ENCODE data around the gene SH2D4B.
A peak's percentile ranks its signal among the peaks of the same experiment; 100 is the strongest.

The SH2D4B gene

DNA sequence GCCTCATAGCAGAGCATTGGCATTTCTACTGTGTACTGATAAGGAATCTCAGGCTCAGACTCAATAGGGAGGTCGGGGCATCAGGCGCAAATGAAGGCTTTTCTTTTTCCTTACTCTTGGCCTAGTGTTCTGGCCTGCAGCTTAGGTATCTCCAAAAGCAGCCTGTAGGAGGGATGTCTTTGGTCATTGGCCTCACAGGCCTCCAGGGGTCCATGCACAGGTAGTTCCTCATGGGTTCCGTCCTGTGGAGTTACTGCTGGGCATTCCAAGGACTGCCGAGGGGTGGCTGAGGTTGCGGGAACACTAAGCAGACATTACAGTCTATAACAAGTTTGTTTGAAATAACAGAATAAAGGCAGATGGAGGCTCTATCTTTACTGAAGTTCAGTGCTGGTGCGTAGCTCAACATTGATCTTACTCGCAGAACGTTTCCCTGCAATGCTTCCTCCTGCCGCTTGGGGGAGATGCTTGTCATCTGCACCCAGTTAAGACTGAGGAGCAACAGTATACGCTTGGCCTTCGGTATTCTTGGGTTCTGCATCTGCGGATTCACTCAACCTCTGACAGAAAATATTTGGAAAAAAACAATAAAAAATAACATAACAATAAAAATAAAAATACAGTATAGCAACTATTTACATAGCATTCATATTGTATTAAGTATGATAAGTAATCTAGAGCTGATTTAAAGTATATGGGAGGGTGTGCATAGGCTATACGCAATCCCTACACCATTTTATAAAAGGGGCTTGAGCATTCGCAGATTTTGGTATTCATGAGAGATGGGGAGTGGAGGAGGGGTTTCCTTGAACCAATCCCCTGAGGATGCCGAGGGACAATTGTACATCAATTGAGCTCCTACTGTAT, 58.9 kb downstream of the SH2D4B start:
- peak; percentile 0 for DNase-seq (ENCODE audit: low read depth)

DNA sequence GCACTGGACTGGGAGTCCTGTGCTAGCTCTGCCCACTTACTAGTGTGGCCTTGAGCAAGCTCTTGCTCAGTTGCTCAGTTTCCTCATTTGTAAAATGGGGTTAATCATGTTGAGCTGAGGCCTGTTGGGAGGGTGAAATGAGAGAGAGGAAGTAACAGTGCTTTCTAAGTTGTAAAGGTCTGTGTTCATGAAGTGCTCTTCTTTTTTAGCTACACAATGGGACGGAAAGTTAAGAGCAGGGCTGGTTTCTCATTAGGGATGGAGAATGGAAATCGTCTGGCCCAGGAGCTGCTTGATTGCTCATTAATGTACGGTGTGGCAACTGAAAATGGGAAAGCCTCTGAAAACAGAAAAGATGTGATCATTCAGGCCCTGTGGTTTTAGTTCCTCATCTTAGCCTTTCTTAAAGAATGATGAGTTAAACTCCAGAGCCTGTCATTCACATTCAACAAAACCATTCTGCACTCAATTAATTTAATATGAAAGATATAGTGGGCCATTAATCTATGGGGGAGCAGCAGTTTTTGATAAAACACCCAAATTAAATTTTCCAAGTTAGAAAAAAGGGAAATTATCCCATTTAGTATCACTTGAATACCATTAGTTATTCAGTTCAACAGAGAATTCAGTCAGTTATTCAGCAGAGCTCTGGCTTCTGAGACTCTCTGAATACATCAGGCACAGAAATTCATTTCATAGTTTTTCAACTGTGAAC, 60.5 kb downstream of the SH2D4B start:
- DNase-seq (ENCODE audit: low read depth) = no peak

DNA sequence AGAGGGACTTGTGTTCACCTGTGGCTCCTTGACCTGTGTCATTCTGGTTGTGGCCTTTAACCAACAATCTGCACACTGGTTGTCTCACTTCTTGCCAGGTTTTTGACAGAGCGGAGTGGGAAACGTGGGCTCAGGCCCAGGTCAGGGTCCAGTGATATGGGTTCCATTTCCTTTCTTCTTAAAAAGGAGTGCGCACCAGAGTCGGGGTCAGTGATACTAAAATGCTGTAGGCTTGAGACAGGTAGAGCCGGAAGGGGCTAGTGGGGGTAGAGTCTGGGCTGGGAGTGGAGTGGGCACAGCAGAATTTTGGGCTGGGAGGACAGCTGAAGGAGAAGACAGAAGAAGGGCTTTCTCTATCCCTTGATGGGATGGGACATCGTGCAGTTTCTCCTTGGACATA, 61.2 kb downstream of the SH2D4B start:
- DNase-seq (ENCODE audit: low read depth) = no peak

DNA sequence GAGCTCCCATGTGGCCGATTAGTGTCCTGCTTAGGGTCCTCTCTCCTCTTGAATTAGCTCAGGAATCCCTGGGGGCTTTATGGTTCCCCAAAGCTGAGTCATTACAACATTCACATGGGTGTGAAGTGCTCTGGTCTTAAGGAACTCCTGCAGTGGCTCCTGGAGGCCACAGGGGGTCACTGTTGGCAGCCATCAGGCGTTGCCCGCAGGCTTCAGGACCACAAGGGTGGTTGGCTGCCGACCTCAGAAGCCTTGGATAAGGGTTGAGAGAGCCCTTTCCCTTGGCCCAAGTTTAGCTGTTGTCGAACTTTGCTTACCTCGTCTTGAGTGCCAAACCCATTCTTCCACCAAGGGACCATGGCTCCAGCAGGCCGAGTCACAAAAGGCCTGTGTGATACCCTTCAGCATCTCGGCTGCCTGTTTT, 61.7 kb downstream of the SH2D4B start:
- no peak for DNase-seq (ENCODE audit: low read depth)

DNA sequence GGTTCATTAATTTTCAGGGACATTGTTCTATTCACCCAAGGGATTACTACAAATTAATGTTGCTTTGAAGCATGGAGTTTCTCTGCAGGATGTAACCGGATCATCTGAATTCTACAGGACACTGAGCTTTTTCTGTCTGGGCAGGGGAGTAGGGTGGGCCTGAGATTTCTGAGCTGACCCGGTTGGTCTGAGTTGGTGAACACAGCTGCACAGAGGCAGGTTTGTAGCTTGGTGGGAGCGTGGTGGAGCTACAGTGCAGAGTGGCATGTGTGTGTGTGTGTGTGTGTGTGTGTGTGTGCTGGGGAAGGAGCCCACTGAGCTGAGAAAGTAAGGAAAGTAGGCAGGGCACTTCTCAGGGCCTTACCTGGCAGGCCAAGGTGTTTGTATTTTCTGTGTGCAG, 62.6 kb downstream of the SH2D4B start:
- DNase-seq (ENCODE audit: low read depth) = no peak

DNA sequence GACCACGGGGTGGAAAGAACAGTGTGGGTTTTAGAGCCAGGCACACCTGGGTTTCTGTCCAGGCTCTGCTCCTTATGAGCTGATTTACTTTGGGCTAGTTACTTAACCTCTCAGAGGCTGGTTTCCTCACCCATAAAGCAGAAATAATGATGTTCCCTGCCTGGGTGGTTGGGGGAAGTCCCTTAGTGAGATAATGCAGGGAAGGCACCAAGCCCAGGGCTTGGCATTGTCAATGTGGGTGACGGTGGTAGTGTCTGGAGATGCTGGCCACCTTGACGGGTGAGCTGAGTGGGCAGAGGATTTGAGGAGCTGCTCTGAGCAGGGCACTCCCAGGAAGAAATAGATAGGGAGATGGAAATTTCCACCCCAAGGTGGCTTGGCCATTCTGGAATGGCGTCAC, 65.2 kb downstream of the SH2D4B start:
- no peak for DNase-seq (ENCODE audit: low read depth)

DNA sequence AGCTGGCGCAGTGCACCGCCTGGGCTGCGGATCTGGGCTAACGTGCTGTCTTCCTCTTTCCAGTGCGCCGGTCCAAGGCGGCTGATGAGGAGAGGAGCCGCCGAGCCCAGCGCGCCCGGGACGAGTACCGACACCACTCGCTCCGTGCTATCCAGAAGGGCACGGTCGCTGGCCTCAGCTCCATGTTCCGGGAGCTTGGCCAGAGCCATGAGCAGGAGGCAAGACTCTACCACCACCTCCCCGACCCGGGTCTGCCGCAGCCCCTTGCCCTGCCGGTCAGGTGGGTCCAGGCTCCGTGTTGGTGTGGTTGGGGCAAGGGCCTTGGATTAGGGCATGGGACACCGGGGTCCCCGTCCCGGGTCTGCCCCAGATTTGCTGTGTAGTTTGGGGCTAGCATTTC, 65.8 kb downstream of the SH2D4B start:
- DNase-seq (ENCODE audit: low read depth) = no peak

DNA sequence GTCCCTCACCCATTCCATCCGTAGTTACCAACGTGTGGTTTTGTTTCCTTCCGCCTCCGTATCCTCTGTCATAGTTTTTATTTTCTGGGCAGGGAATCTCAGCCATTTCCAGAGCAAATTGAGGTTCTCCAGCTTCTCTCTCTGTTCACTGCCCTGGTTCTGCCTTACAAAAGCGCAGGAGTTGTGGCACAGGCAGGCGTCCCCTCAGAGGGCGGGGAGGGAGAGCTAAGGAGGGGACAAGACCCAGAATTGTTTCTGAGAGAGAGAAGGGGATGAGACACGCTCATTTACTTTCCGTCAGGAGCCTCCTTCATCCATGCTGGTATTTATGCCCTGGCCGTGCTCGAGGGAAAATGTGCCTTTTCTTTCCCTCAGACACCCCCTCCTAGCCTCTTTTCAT, 71.0 kb downstream of the SH2D4B start:
- no peak for DNase-seq (ENCODE audit: low read depth)

DNA sequence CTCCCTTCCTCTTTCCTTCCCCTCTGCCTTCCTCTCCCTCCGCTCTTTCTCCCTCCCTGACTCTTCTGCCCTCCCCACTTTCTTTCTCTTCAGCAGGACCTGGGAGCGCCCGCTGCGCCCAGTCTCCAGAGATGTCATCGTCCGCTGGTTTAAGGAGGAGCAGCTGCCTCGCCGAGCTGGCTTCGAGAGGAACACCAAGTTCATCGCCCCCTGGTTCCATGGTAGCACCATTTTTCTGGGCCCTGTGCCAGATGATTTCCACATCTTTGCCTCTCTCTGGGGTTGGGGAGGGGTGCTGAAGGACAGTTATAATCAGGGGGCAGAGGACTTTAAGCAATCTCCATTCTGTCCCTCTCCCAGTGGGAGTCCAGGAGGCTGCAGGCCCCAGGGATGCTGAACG, 71.6 kb downstream of the SH2D4B start:
- DNase-seq (ENCODE audit: low read depth) = no peak

DNA sequence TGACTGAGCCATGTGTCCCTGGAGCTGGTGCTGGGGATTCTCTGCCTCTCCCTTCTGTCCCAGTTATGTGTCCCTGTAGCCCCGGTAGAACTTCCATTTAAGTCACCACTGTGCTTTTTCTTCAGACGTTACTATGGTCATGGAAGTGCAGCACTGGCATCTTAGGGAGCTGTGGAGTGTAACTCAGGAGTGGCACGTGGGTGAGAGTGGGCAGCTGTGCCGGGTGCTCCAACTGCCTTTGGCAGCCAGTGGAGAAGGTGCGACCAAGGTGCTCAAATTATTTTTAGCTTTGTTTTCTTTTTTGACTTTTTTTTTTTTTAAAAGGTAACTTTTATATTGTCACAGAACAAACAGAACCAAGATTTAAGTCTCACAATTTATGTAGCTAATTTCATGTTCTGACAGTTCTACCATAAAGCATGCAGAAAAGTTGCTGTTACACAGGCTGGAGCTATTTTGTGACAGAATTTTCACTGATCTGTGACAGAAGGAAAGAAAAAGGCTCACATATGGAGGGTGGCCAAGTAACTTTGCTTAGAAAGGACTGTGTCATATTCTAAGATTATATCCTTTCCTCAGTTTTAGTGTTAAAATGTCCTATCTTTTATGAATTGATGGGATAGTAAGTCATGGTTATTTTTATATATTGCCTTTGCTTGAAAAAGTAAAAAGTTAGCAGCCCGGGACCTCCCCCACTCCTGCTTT, 73.9 kb downstream of the SH2D4B start:
- DNase-seq (ENCODE audit: low read depth) = no peak

DNA sequence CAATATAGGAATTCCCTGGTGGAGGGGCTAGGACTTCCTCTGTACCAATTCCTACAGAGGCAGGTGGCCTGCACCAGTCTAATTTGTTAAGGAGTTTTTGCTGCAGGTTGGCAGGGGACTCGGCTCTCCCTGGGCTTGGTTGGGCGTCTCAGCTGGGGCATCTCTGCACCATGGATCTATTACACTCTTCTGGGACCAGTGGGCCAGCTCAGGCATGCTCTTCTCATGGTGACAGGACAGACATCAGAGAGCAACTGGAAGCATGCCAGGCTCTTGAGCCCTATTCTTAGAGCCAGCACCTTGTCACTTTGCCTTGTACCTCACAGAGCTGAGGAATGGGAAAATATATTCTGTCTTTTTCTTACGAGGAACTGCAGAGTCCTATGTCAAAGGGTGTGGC, 74.6 kb downstream of the SH2D4B start:
- no peak for DNase-seq (ENCODE audit: low read depth)

DNA sequence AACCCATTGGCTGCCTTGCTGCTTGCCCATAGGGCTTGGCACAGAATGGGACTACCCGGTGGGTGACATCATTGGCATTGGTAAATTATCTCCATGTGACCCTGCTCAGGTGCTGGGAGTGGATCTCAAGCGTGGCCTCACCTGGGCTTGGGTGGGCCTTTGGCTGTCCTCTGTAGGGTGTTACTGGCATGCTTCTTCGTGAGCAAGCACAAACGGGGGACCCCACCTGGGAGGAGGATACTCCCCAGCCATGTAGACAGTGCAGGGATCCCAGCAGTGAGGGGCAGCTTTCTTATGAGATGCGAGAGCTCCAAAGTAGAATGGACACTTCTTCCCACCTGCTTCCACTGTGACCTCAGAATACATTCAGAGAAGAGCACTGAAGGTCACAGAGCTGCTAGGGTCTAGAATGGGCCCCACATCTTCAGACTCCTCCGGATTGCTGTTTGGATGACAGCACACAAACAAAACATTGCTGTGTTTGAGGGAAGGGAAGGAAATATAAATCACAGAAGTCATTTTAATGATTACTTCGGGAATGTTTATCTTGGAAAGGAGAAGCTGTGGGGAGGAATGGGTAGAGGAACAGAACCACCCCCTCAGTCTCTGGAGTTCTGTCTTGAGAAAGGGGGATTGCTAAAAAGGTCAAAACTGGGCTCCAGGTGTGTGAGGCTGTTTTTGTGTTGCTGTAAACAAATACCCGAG, 75.9 kb downstream of the SH2D4B start:
- DNase-seq (ENCODE audit: low read depth) = no peak

DNA sequence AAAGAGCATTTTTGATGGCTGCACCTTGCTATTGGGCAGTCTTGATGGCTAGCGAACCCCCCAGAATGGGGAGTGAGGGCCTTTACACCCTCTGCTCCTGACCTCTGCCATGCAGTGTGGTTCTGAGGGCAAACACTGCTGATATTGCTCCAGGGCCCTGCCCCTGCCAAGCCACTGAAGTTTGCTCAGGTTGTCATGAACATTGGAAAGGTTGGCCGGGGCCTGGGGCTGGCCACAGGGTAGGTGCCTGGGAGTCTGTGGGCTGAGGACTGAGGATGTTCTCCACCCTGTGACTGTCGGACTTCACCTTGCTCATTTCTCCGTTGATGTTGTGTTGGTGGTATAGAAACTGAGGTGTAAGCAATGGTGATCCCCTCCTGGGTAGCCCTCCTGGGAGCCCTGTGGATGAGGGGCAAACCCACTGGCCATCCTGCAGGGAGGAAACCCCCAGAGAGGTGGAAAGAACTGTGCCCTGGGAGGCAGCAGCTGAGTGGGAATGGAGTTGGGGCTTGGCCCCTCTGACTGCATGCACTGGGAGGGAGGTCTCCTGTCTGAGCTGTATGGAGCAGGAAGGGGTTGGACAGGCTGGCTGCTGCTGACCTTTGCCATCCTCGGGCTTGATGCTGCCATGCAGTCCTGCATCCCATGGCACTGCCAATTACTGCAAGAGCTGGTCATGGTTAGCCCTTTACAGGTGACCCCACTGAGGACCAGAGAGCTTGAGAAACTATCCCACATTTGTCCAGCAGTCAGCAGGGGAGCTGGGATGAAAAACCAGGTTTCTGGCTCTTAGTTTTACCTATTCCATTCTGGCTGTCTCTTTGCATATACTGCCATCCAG, 77.1 kb downstream of the SH2D4B start:
- DNase-seq (ENCODE audit: low read depth) = no peak

DNA sequence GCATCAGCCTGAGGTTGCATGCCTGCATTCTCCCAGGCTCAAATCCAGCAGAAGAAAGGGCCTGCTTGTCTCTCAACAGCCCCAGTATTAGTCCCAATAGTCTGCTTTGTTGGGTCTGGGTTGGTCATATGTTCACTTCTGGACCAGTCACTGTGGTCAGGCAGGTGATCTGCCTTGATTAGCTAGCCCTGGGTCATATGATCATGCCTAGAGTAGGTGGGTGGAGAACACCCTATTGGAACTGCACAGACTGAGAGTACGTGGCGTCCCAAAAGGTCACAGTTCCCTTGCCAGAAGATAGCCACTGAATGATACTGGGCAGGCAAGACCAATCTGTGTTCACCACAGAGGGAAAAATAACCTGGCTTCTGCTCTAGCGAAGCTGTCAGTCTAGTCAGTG, 80.1 kb downstream of the SH2D4B start:
- DNase-seq (ENCODE audit: low read depth) = no peak

DNA sequence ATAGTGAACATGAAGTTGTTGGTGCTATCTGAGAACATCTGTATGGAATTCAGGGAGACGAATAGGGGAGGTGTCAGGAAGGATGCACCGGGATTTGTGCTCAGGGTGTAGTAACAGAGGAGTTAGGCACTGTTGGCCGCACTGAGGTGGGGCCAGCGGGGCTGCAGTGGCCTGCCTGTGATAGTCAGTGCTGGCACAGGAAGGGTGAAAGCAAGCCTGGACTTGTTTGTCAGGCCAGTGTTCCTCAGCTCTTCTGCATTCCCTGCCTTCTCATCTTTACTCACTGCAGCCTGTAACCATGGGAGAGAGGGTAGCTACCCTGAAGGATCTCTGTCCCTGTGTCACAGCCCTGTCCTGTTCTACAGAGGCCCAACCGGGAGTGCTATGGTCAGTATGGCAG, 81.3 kb downstream of the SH2D4B start:
- no peak for DNase-seq (ENCODE audit: low read depth)

DNA sequence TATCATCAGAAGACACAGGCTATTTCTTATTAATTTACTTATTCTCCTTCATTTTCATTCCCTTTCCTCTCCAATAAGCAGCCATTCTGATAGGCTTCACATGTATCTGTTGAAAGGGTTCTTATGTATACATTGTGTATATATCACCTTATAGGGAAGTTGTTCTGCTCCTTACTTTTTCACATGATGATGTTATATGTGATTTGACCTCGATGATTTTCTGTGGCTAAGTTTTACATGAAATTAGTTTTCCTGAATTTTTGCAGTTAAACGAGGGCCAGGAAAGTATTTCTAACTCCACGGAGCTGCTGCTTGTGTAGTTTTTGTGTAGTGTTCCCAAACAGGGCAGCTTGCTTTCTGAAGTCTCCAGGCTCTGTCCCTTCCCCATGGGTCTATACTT, 84.5 kb downstream of the SH2D4B start:
- no peak for DNase-seq (ENCODE audit: low read depth)

DNA sequence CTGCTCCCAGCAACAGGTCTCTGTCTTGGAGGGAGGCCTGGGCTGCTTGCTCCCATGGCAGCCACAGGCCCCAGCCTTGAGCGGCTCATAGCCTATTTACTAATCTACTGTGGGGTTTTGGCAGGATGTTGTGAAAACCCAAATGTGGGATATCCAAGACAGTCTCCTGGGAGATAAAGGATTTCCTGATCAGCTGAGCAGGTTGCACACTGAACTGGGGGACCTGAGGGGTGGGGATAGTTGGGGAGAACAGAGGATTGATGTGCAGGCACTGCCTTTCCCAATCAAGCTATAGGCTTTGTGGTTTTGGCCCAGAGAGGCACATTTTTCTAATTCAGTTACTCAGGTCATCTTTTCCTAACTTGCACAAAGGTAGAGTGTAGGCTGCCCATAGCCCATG, 92.6 kb downstream of the SH2D4B start:
- DNase-seq (ENCODE audit: low read depth) = no peak

DNA sequence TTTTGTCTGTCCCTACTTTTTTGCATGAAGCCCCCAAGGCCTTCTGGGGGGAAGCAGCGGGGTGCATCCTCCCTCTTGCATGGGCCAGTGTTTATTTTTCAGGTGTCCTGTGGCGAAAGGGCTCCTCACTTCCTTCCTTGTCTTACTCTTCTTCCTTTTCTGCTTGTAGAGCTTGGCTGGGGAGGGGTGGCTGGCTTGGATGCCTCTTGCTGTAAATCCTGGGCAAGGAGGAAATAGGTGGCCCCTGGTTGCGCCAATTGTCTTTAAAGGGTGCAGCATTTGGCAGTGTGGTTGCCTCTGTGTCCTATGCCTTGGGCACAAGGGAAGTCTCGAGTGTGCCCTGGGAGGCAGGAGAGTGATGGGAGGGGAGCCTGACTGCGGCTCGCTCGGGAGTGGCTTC, 95.0 kb downstream of the SH2D4B start:
- no peak for DNase-seq (ENCODE audit: low read depth)

DNA sequence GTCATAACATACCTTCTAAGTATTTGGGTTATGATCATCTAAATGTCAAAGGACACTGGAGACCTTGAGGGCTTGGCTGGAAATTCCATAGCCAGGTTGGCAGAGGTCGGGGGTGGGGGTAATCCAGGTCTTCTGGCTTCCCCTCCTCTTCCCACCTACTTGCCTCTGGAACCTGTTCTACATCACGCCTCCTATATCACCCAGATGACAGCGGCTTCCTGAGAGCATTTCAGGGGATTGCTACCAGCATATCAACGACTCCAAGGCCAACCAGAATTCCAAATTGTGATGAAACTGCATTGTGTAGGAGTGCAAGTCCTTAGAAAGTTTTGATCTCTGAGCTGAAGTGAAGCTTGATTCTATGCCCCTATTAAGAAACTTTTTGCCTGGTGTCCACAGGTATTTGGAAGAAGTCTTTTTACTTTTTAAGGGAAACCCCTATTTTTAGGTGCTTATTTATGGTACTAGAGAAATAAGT, 95.7 kb downstream of the SH2D4B start:
- no peak for DNase-seq (ENCODE audit: low read depth)

DNA sequence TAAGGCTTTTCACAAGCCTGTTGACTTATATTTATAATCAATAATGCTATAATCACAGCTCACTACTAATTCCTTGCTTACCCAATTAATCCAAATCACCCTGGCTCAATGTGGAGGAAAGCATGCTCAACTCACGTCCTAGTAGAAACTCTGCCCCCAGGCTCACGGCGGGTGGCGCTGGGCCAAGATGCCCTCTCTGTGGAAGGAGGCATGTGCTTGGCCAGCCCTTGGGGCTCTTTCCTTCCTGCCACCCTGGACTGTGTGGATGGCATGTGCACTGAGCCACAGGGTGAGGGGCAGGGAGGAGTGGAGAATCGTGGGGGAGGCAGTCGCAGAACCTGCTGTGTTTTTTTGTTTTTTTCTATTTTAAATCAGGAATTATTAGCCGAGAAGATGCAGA, 96.2 kb downstream of the SH2D4B start:
- no peak for DNase-seq (ENCODE audit: low read depth)

DNA sequence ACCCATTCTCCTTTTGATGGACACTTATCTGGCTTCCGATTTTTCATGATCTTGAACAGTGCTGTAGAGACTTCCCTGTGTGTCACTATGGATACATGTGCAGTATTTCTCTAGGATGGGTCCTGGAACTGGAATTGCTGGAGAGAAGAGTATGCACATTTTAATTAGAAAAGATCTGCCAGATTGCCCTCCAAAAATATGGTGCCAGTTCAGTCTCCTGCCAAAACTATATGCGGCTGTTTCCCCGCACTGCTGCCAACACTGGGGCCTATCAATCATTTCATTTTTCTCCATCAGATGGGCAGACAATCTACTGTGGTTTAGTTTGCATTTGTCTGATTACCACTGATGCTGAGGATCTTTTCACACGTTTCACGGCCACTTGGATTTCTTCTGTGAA, 105.0 kb downstream of the SH2D4B start:
- DNase-seq (ENCODE audit: low read depth) = no peak

Measured in GM04503 (cell line).